Kidney epithelial cell (primary cell): ENCODE data around the gene CYS1. TPM values are rescaled to one million over a fixed set of nuclear protein-coding genes. Genes with fewer than 3 reads are reported as not detected.

Experiments used
- DNase-seq: peaks from one replicate; pipeline ENCODE4 v3.0.0-alpha.2; 2010; ENCODE audit warnings: low read depth
- H3K27me3 ChIP-seq: 2 replicates; pipeline ENCODE4 v1.6.0; 2011; ENCODE audit warnings: low read length; ENCODE audit not compliant: control insufficient read depth, insufficient read depth
- H3K36me3 ChIP-seq: 2 replicates; pipeline ENCODE4 v1.5.1; 2011; ENCODE audit warnings: low read length; ENCODE audit not compliant: control insufficient read depth, insufficient read depth
- H3K4me3 ChIP-seq: 2 replicates; pipeline ENCODE4 v1.5.1; 2011; ENCODE audit warnings: low read depth, mild to moderate bottlenecking, control low read depth, low read length
- total RNA-seq: library from RNA; depleted of rRNA; stranded (reverse); fragments of >200 nt; gene quantifications from 2 replicates; pipeline ENCODE4 v1.2.3, GENCODE V29; 2015
- TF ChIP-seq, protein P1 (sequence below): IDR thresholded peaks from 2 replicates; pipeline ENCODE4 v1.5.1; 2011; ENCODE audit warnings: mild to moderate bottlenecking, moderate library complexity, low read length, control low read depth, inconsistent platforms; ENCODE audit not compliant: insufficient read depth, poor library complexity, severe bottlenecking

CYS1 gene
- total RNA-seq, 1 donor from 2014 or later = 12.2 TPM

DNA sequence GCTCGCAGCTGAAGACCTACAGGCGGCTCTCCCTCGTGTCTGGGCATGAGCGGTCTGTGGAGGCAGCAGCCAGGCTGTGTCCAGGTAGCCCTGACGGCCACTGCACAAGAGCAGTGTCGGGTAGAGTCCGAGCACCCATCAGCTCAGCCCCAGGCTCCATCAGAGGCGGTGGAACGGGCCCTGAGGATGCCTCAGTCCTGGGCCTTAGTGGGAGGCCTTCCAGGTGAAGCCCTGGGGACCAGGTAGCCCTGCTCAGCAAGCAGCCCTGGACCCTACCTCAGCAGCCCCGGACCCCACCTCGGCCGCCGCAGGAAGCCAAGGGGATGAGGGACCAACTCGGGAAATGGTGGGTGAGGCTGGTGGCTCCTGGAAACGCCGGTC is 58.2 kb downstream of the CYS1 start:
- TF ChIP-seq, protein P1, sequence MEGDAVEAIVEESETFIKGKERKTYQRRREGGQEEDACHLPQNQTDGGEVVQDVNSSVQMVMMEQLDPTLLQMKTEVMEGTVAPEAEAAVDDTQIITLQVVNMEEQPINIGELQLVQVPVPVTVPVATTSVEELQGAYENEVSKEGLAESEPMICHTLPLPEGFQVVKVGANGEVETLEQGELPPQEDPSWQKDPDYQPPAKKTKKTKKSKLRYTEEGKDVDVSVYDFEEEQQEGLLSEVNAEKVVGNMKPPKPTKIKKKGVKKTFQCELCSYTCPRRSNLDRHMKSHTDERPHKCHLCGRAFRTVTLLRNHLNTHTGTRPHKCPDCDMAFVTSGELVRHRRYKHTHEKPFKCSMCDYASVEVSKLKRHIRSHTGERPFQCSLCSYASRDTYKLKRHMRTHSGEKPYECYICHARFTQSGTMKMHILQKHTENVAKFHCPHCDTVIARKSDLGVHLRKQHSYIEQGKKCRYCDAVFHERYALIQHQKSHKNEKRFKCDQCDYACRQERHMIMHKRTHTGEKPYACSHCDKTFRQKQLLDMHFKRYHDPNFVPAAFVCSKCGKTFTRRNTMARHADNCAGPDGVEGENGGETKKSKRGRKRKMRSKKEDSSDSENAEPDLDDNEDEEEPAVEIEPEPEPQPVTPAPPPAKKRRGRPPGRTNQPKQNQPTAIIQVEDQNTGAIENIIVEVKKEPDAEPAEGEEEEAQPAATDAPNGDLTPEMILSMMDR = no peak
- no peak overlapping the region for H3K4me3 ChIP-seq
- no peak for DNase-seq
- no peaks in the 10 kb centered on the region for H3K36me3 ChIP-seq
- H3K27me3 ChIP-seq = peaks cover 2% of the 10 kb centered on the region

DNA sequence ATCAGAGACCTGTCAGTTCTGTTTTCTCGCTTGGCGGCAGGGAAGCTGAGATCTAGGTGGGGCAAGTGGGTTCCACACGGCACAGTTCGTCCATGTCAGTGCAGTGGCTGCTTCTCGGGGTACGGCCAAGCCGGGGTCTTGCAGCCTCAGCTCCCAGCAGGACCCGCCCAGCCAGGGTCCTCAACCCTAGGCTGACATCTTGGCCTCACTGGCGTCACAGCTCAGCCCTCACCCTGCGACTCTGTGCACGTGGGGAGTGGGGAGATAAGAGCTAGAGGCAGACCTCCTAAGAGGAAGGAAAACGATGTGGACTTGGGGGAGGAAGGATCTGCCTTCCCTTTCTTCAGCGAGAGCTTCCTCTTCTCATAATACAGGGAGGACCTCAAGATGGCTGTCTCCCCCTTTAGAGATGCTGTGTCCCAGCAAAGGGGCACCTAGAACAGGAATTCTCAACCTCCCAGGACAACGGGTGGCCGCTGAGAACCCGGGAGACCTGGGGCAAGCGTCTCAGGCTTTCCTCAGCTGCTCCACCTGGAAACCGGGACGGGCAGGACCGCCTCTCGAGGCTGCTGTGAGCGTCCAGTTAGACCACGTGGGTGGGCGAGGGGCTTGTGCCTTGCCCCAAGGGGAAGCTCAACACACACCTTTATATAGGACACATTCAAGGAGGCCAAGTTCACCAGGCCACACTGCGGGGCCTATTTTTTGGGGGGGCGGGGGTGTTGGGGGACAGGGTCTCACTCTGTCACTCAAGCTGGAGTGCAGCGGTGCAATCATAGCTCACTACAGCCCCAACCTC is 60.4 kb downstream of the CYS1 start:
- TF ChIP-seq, protein P1 = no peak
- no peak for DNase-seq
- Histone ChIP-seq H3K4me3 (no peak overlapping the region), H3K36me3 (no peaks in the 10 kb centered on the region), H3K27me3 (peaks cover 2% of the 10 kb centered on the region)

DNA sequence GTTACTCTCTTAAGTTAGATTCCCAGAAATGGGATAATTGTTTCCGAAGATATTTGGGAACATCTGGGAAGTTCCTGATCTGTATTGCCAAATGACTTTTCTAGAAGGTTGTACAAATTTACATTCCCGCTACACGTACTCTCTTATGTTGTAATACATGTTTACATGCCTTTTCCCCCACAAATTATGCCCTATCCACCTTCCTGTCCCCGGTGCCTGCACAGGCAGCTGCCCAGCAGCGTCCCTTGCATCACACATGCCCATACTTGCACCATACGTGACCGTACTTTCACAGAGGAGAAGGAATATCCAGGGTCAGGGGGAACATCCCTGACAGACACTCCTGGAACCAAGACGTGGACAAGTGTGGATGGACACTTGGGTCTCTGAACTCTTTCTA is 61.0 kb downstream of the CYS1 start:
- TF ChIP-seq, protein P1 = no peak
- H3K27me3 ChIP-seq = peaks cover 2% of the 10 kb centered on the region
- DNase-seq = no peak
- H3K36me3 ChIP-seq = no peaks in the 10 kb centered on the region
- H3K4me3 ChIP-seq = no peak overlapping the region

DNA sequence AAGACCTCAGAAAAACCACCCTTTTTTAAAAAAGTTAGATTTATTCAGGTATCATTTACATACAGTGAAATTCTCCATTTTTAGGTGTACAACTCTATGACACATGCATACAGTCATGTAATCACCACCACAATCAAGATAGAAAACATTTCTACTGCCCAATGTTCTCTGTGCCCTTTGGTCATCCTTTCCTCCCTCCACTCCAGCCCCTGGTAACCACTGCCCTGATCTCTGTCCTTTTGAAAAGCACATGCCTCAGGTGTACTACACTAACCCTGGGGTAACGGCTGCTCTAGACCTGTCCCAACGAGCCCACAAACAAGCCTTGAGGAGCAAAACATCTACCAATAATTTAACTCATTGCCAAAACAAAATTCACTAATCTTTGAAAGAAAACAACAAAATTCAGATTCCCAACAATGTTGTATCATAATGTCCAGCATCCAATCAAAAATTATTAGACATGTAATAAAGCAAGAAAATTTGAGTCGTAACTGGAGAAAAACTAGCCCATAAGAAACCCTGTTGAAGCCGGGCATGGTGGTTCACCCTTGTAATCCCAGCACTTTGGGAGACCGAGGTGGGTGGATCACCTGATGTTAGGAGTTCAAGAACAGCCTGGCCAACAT is 62.8 kb downstream of the CYS1 start:
- DNase-seq = no peak
- no peak overlapping the region for H3K4me3 ChIP-seq
- peaks cover 2% of the 10 kb centered on the region for H3K27me3 ChIP-seq
- TF ChIP-seq, protein P1 = no peak
- H3K36me3 ChIP-seq = no peaks in the 10 kb centered on the region

DNA sequence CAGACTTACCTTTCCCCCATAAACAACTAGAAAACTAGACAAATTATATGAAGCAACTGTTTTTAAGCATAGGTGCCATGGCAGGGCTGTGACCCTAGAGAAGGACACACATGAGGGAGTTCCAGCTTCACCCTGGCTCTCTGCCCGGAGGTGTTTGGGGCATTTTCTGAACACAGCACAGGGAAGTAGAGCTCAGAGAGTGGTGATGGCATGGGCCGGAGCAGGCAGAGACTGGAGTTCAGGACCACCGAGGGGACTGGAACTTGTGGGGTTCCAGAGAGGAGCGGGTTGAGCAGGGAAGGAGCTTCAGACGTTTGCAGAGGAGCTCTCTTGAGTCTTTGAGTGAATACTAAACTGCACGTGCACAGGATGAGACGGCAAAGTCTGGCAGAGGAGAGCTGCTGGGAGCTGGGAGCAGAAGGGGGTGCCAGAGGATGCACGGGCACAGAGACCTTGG is 63.4 kb downstream of the CYS1 start:
- H3K27me3 ChIP-seq = peaks cover 2% of the 10 kb centered on the region
- TF ChIP-seq, protein P1 = no peak
- H3K36me3 ChIP-seq = no peaks in the 10 kb centered on the region
- no peak for DNase-seq
- H3K4me3 ChIP-seq = no peak overlapping the region
